NB4 (cell line): ENCODE results near the gene USP54.

Source experiments
- DNase-seq: peaks from one replicate; pipeline ENCODE4 v3.0.0; 2010; ENCODE audit warnings: low read depth
- H3K4me3 ChIP-seq: one replicate; pipeline ENCODE4 v1.5.1; 2011; ENCODE audit warnings: mild to moderate bottlenecking, low read depth, low read length, moderate library complexity
- CTCF ChIP-seq: IDR thresholded peaks from one replicate; pipeline ENCODE4 v1.5.1; 2012; ENCODE audit warnings: low read depth, low read length
- MYC ChIP-seq: IDR thresholded peaks from 2 replicates; pipeline ENCODE4 v1.6.1; 2011; ENCODE audit warnings: low read depth, low read length
- POLR2A ChIP-seq: IDR thresholded peaks from 2 replicates; pipeline ENCODE4 v1.6.1; 2011; ENCODE audit warnings: mild to moderate bottlenecking; ENCODE audit not compliant: insufficient read length; ENCODE audit errors: extremely low read depth
- TF ChIP-seq, protein P1 (sequence below): IDR thresholded peaks from 2 replicates; pipeline ENCODE4 v1.6.1; 2011; ENCODE audit warnings: low read depth, low read length

Gene USP54

GRCh38 chr10:73614720-73615119 lies 23.6 kb upstream of the USP54 start:
- DNase-seq, result no peak
- TF ChIP-seq MYC (no peak), POLR2A (no peak), CTCF (no peak)
- TF ChIP-seq, protein P1, sequence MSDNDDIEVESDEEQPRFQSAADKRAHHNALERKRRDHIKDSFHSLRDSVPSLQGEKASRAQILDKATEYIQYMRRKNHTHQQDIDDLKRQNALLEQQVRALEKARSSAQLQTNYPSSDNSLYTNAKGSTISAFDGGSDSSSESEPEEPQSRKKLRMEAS, result no peak
- H3K4me3 ChIP-seq, result no peak overlapping the region

DNA sequence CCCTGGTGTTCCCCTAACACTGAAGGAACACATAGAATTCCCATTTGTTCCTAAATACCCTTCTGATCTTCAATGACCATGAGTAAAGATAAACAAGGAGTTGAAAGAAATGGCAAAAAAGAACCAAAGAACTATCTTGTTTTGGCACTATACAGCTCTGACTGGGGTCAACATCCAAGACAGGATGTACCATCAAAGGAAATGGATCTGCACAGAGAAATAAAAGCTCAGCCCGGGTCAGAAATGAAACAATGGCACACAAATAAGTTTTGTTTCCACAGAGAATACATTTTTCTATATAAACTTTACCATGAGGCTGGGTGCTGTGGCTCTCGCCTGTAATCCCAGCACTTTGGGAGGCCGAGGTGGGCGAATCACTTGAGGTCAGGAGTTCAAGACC lies 18.0 kb upstream of the USP54 start:
- TF ChIP-seq CTCF, result no peak
- TF ChIP-seq, protein P1, result no peak
- no peak for TF ChIP-seq POLR2A
- no peak for TF ChIP-seq MYC
- no peak overlapping the region for H3K4me3 ChIP-seq
- no peak for DNase-seq

DNA sequence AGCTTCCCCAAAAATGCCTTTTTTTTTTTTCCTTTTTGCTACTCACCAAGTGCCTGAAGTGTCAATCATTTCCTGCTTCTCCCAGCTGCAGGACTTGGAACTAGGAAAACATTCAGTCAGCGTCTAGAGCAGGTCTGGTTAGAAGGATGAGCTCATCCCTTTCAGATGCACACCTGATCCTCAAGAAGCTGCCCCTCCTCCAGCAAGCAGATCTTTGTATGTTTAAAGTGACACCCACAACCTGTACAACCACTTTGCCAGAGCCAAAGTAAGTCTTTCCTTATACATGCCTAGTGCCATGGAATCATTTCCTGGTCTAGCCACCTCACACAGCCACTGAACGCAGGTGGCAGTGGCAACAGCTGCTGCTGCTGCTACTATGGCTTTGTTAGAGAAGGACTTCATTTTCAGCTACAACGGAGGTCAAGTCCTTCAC lies 10.4 kb upstream of the USP54 start:
- H3K4me3 ChIP-seq, result no peak overlapping the region
- no peak for DNase-seq
- TF ChIP-seq, protein P1, result no peak
- TF ChIP-seq POLR2A (no peak), CTCF (no peak), MYC (no peak)

- DNase-seq, result no peak
- TF ChIP-seq POLR2A (no peak), CTCF (no peak), MYC (no peak)
- TF ChIP-seq, protein P1, result no peak
- H3K4me3 ChIP-seq, result no peak overlapping the region
Observed at GRCh38 chr10:73597346-73597745, 6.2 kb upstream of the USP54 start.

DNA sequence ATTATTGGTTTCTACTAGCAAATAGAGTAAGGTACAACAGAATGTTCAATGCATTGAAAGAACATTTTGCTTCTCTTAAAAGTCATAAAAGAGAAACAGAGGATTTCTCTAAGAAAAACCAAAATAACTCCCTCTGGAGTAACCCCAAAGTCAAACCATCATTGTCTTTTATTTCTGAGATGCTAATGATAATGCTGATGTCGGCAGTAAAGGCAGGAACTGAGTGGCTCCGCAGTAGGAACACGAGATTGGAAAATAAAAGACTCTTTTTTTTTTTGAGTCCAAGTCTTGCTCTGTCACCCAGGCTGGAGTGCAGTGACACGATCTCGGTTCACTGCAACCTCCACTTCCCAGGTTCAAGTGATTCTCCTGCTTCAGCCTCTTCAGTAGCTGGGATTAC lies 2.7 kb upstream of the USP54 start:
- H3K4me3 ChIP-seq, result no peak overlapping the region
- no peak for DNase-seq
- TF ChIP-seq, protein P1, result no peak
- TF ChIP-seq CTCF (no peak), POLR2A (no peak), MYC (no peak)

- no peak for TF ChIP-seq CTCF
- TF ChIP-seq POLR2A, result no peak
- TF ChIP-seq, protein P1, result no peak
- no peak for TF ChIP-seq MYC
- no peak overlapping the region for H3K4me3 ChIP-seq
- no peak for DNase-seq
Observed at GRCh38 chr10:73593110-73593509, 2.0 kb upstream of the USP54 start.
